ENCODE measurements around the gene TMEM138. TPM values are rescaled to one million over a fixed set of nuclear protein-coding genes. Genes with fewer than 3 reads are reported as not detected.

The TMEM138 gene
- total RNA-seq, 2 donors from 2014 or later, result 49.7 to 63.5 TPM

DNA sequence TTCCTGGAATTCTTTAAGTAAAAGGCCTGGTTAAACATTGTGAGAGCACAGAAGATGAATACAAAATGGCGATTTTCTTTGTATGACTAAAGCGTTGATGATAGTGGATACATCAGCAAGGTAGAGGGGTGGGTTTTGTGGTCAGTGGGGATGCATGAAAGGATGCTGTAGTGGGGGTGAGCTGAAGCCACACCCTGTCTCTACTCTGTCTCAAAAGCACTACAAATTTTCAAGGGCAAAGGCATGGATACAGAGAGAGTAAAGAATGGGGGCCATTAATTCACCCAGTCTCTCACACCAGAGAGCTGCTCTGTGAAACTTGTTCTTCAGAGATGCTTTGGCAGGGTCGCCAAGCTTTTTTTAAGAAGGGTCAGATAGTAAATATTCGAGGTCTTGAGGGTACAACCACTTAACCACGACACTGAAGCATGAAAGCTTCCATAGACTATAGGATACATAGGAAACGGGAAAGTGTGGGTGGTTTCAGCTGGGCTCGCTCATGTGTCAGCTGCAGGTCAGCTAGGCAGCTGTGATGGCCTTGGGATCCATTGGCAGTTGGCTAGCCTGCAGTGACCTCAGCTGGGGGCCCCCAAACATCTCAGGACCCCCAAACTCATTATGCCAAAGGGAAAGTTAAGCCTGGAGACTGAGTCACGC lies 8.3 kb downstream of the TMEM138 start:
- no peak overlapping the region for H3K4me3 ChIP-seq
- H3K36me3 ChIP-seq, result peaks cover 24% of the 10 kb centered on the region
- no peaks in the 10 kb centered on the region for H3K9me3 ChIP-seq
- DNase-seq (ENCODE audit: low spot score) (no peak), ATAC-seq (ENCODE audit: insufficient number of reproducible peaks, low FRiP score, low read depth) (no peak)
- no peaks in the 10 kb centered on the region for H3K27me3 ChIP-seq (replicated peaks; ENCODE audit: insufficient read depth)
- H3K4me1 ChIP-seq (ENCODE audit: control insufficient read depth in 1 of 2, low read depth in 2 of 2), result no peaks in the 10 kb centered on the region
- peak overlapping the region in 1 of 2 donors; percentile 11 for H3K27ac ChIP-seq
- TF ChIP-seq CTCF (IDR thresholded peaks at IDR 0.05), result no peak

DNA sequence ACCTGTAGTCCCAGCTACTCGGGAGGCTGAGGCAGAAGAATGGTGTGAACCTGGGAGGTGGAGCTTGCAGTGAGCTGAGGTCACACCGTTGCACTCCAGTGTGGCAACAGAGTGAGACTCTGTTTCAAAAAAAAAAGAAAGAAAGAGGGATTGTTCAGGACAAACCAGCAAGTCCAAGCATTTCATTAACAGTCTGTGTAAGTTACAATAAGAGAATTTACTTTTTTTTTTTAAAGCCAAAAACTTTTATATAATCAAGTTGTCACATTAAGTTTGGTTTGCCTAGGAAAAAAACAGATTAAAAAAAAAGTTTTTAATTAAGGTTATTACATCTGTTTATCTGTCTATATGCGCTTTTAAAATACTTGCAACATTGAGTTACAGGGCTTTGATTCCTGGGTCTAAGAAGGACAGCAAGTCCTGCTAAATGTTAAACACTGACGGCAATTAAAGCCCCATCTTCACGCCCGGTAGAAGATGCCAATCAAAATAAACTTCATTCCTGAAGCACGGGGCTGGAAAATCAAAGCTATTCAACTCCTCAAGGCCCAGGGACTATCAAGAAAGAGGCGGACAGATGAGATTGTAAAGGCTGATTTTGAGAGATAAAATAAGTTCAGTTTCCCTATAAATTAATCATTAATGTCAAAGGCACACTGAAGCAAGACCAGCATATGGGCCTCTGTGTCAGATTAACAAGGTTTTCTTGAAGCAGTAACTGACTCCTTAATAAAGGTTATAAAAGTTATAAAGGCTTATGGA lies 10.7 kb downstream of the TMEM138 start:
- H3K27me3 ChIP-seq (replicated peaks; ENCODE audit: insufficient read depth), result no peaks in the 10 kb centered on the region
- no peaks in the 10 kb centered on the region for H3K4me1 ChIP-seq (ENCODE audit: control insufficient read depth in 1 of 2, low read depth in 2 of 2)
- H3K9me3 ChIP-seq, result no peaks in the 10 kb centered on the region
- H3K4me3 ChIP-seq, result no peak overlapping the region
- peaks cover 6% of the 10 kb centered on the region for H3K36me3 ChIP-seq
- ATAC-seq (ENCODE audit: insufficient number of reproducible peaks, low FRiP score, low read depth) (no peak), DNase-seq (ENCODE audit: low spot score) (no peak)
- TF ChIP-seq CTCF (IDR thresholded peaks at IDR 0.05), result no peak
- no peak overlapping the region for H3K27ac ChIP-seq

- no peaks in the 10 kb centered on the region for H3K9me3 ChIP-seq
- TF ChIP-seq CTCF (IDR thresholded peaks at IDR 0.05), result no peak
- H3K4me3 ChIP-seq, result no peak overlapping the region
- H3K36me3 ChIP-seq, result peaks cover 4% of the 10 kb centered on the region
- peaks cover 10 to 16% of the 10 kb centered on the region in 2 donors for H3K4me1 ChIP-seq (ENCODE audit: control insufficient read depth in 1 of 2, low read depth in 2 of 2)
- ATAC-seq (ENCODE audit: insufficient number of reproducible peaks, low FRiP score, low read depth), result no peak
- no peaks in the 10 kb centered on the region for H3K27me3 ChIP-seq (replicated peaks; ENCODE audit: insufficient read depth)
- DNase-seq (ENCODE audit: low spot score), result no peak
- H3K27ac ChIP-seq, result peak overlapping the region in 1 of 2 donors; percentile 5
Observed at GRCh38 chr11:61375761-61376108, 13.6 kb downstream of the TMEM138 start.

DNA sequence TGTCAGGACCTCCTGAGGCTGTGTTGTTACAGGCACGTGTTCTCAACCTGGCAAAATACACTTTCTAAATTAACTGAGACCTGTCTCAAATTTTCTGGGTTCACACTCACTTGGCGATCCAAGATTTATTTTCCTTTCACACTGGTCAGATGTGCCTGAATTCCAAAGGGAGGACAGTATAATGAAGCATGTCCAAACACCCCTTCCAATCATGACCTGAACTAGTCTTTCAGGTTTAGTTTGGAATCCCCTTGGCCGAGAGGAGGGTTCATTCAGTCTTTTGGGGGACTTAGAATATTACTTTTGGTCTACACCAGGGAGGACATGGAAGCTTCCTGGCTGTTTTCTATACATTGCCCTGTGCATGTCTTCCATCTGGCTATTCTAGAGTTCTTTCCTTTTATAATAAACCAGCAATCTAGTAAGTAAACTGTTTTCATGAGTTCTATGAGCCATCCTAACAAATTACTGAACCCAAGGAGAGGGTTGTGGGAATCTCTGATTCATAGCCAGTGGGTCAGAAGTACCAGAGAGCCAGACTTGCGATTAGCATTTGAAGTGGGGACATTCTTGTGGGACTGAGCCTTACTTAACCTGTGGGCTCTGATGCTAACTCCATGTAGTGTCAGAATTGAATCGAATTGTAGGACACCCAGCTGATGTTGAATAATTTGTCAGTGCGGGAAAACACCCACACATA lies 15.4 kb downstream of the TMEM138 start:
- TF ChIP-seq CTCF (IDR thresholded peaks at IDR 0.05), result no peak
- H3K27ac ChIP-seq, result peak overlapping the region in 1 of 2 donors; percentile 88
- no peaks in the 10 kb centered on the region for H3K9me3 ChIP-seq
- H3K27me3 ChIP-seq (replicated peaks; ENCODE audit: insufficient read depth), result no peaks in the 10 kb centered on the region
- no peak overlapping the region for H3K4me3 ChIP-seq
- peaks cover 10 to 16% of the 10 kb centered on the region in 2 donors for H3K4me1 ChIP-seq (ENCODE audit: control insufficient read depth in 1 of 2, low read depth in 2 of 2)
- peaks cover 4% of the 10 kb centered on the region for H3K36me3 ChIP-seq
- DNase-seq (ENCODE audit: low spot score) (no peak), ATAC-seq (ENCODE audit: insufficient number of reproducible peaks, low FRiP score, low read depth) (no peak)

DNA sequence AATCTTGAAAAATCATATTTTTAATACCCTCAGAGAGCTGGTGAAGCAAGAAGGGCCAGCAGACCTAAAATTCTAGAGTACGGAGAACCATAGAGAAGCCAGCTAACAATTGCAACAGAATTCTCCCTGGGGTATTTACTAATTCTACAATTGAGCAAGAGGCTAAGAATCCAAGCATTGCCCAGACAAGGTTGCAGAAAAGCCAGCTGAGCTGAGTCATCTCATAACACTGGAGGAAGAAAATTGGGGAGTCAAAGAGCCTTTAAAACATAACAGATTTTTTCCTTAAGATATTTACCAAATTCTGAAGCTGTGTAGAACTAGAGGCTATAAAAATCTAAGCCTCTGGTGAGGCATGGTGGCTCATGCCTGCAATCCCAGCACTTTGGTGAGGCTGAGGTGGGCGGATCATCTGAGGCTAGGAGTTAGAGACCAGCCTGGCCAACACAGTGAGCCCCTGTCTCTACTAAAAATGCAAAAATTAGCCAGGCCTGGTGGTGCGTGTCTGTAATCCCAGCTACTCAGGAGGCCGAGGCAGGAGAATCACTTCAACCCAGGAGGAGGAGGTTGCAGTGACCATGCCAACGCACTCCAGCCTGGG lies 16.6 kb downstream of the TMEM138 start:
- no peak for DNase-seq (ENCODE audit: low spot score)

More for the DNA sequence above, 16.6 kb downstream of the TMEM138 start:
- Histone ChIP-seq H3K27me3 (replicated peaks; ENCODE audit: insufficient read depth) (no peaks in the 10 kb centered on the region), H3K36me3 (peaks cover 4% of the 10 kb centered on the region), H3K27ac (peak overlapping the region; percentile 83 to 88), H3K4me3 (no peak overlapping the region), H3K4me1 (ENCODE audit: control insufficient read depth in 1 of 2, low read depth in 2 of 2) (peaks cover 10 to 16% of the 10 kb centered on the region in 2 donors), H3K9me3 (no peaks in the 10 kb centered on the region)
- TF ChIP-seq CTCF (IDR thresholded peaks at IDR 0.05), result no peak
- ATAC-seq (ENCODE audit: insufficient number of reproducible peaks, low FRiP score, low read depth), result peak; percentile 98

Measured in thoracic aorta (tissue), 2 donors.